Activated naive CD8-positive, alpha-beta T cell treated with anti-CD3 and anti-CD28 coated beads, Interleukin-2, amount 10 ng/mL, durations not matched to agents 7 days and 5 days (primary cell): Measurements from ENCODE around the gene MED12L. TPM values are rescaled to one million over a fixed set of nuclear protein-coding genes. Genes with fewer than 3 reads are reported as not detected.

Experiments used
- ATAC-seq: fragments of 150-1000 bp; cut with Tn5 transposase; one replicate; pipeline ENCODE4 v1.10.0; 2021; ENCODE audit warnings: low read depth, moderate library complexity
- POLR2A ChIA-PET: fragments of 350-600 bp; sonication (Branson Sonifier 250); formaldehyde crosslinking; loops from one replicate; lab custom pipeline; 2021; ENCODE audit warnings: antibody characterized with exemption; lab: Charles Lee
- DNase-seq: peaks from one replicate; pipeline ENCODE4 v3.0.0; 2021
- H3K27ac Mint-ChIP-seq: one replicate; pipeline ENCODE4 v1.8.0; 2022; ENCODE audit warnings: mild to moderate bottlenecking, mixed read lengths
- H3K27me3 Mint-ChIP-seq: one replicate; pipeline ENCODE4 v1.8.0; 2022; ENCODE audit warnings: mild to moderate bottlenecking, moderate library complexity, mixed read lengths
- H3K36me3 Mint-ChIP-seq: one replicate; pipeline ENCODE4 v1.8.0; 2021; ENCODE audit warnings: mild to moderate bottlenecking, mixed read lengths
- H3K4me1 Mint-ChIP-seq: one replicate; pipeline ENCODE4 v1.8.0; 2021; ENCODE audit warnings: mixed read lengths
- H3K4me3 Mint-ChIP-seq: one replicate; pipeline ENCODE4 v1.8.0; 2022; ENCODE audit warnings: mild to moderate bottlenecking, moderate library complexity, mixed read lengths
- H3K9me3 Mint-ChIP-seq: one replicate; pipeline ENCODE4 v1.8.0; 2021; ENCODE audit warnings: mixed read lengths
- total RNA-seq, 2 experiments: library from RNA; stranded (reverse); gene quantifications; one replicate each; pipeline ENCODE4 v1.2.3, GENCODE V29; 2021

Gene MED12L
- total RNA-seq, 2 experiments from 2014 or later: 0.36 to 0.68 TPM

DNA sequence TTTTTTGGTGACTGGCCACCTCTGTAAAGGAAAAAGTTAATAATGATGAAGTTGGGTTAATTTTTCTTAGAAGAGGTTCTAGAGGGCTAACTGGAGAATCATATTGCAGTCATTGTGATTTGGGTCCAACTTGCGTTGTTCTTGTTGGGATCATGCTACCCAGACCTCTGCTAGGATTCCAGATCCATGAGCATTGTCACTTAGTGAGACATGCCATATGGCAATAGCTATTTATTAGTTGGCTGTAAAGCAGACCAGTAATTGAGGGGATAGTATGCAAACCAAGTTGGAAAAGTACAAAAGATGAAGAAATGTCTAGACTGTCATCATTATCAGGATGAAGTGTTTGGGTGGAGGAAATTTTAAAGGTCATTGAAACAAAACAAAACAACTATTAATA is 329.8 kb downstream of the MED12L start:
- no peak for ATAC-seq

DNA sequence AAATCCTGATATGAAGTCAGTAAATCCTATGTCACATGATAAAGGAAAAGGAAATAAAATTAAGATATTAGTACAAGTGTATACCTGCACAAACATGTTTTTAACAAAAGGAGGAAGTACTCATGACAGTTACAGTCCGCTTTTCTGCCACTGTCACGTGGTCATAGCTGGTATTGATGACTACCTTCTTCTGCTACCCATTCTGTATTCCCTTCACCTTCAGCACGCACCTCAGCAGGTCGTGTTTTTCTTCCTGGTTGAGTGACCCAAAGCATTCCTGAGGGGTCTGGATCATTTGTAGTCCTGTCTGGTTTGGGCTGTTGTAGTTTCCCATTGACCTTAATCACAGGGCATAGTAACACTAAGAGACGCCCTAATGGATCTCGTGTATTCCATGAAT is 334.3 kb downstream of the MED12L start:
- no peaks in the 10 kb centered on the region for H3K9me3 Mint-ChIP-seq
- no peak for ATAC-seq
- DNase-seq: no peak
- peaks cover 3% of the 10 kb centered on the region for H3K27me3 Mint-ChIP-seq
- no peaks in the 10 kb centered on the region for H3K36me3 Mint-ChIP-seq
- POLR2A ChIA-PET: no interaction called here
- no peak overlapping the region for H3K27ac Mint-ChIP-seq
- H3K4me3 Mint-ChIP-seq: no peak overlapping the region
- H3K4me1 Mint-ChIP-seq: peaks cover 3% of the 10 kb centered on the region

More for the DNA sequence above, 329.8 kb downstream of the MED12L start:
- no peak overlapping the region for H3K27ac Mint-ChIP-seq
- H3K36me3 Mint-ChIP-seq: no peaks in the 10 kb centered on the region
- H3K9me3 Mint-ChIP-seq: no peaks in the 10 kb centered on the region
- no peak for DNase-seq
- peaks cover 3% of the 10 kb centered on the region for H3K27me3 Mint-ChIP-seq
- H3K4me3 Mint-ChIP-seq: no peak overlapping the region
- POLR2A ChIA-PET: no interaction called here
- H3K4me1 Mint-ChIP-seq: no peaks in the 10 kb centered on the region

DNA sequence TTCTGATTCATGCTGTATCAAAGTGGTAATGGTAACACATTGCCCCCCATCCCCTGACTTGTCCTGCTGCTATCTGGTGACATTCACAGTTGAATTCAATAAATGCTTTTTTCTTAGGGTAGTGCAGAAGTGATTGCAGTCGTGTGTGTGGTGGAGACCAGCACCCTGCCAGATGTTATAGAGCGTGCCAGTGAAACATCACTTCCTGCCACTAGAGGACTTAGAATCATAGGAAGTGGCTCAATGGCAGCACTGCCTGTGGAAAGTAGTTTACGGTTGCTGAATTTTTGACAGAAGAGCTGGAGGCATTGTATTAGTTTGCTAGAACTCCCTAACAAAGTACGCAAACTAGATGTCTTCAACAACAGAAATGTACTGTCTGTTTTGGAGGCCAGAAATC is 336.5 kb downstream of the MED12L start:
- Mint-ChIP-seq H3K27ac (no peak overlapping the region), H3K9me3 (no peaks in the 10 kb centered on the region), H3K4me1 (peaks cover 8% of the 10 kb centered on the region), H3K36me3 (no peaks in the 10 kb centered on the region), H3K27me3 (no peaks in the 10 kb centered on the region), H3K4me3 (no peak overlapping the region)
- DNase-seq (no peak), ATAC-seq (no peak)
- POLR2A ChIA-PET: no interaction called here

DNA sequence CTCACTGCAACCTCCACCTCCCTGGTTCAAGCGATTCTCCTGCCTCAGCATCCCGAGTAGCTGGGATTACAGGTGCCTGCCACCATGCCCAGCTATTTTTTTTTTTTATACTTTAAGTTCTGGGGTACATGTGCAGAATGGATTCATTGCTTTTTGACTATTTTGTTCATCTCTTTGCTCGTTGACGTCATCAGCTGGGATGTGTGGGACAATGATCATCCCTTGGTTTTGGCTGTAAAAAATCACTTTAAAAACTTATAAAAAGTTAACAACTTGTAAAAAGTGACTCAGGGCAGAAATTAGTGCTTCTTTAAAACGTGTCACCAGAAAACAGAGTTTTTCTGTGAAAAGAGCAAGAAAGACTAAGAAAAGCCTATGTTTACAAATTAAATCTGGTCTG is 337.6 kb downstream of the MED12L start:
- Mint-ChIP-seq H3K27me3 (no peaks in the 10 kb centered on the region), H3K36me3 (no peaks in the 10 kb centered on the region), H3K9me3 (no peaks in the 10 kb centered on the region), H3K4me1 (peaks cover 8% of the 10 kb centered on the region), H3K27ac (no peak overlapping the region), H3K4me3 (no peak overlapping the region)
- DNase-seq: no peak
- POLR2A ChIA-PET: no interaction called here
- ATAC-seq: no peak

DNA sequence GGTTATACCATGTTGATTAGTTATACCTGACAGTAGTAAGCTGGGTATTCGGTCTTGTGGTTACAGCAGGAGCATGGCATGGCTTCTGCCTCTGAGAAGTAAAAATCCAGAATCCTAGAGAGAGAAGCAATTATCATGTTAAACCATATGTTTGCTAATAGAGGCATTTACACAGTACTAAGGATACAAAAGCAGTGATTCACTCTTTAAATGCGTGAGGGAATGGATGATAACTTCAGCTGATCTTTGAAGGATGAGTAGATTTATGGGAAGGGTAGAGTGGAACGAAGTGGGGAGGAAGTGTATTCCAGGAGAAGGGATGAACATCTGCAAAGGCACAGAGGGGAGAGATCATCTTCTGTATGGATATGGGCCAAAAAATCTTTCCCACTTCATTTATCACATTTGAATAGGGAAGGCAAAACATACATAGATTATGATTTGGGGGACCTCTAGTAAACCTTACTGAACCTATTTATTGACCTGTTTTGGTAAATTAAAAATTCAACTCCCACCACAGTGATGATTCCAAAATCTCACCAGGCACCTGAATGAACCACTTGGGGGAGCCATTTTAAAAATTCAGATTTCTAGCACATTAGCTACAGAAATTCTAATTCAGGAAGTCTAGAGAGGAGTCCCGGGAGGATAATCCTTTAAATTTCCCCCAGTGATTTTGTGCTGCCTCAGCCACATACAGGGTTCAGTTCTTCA is 340.3 kb downstream of the MED12L start:
- H3K27me3 Mint-ChIP-seq: no peaks in the 10 kb centered on the region
- DNase-seq (no peak), ATAC-seq (no peak)
- no peak overlapping the region for H3K4me3 Mint-ChIP-seq
- no peaks in the 10 kb centered on the region for H3K9me3 Mint-ChIP-seq
- H3K4me1 Mint-ChIP-seq: peaks cover 8% of the 10 kb centered on the region
- no peaks in the 10 kb centered on the region for H3K36me3 Mint-ChIP-seq
- no peak overlapping the region for H3K27ac Mint-ChIP-seq
- POLR2A ChIA-PET: no interaction called here

DNA sequence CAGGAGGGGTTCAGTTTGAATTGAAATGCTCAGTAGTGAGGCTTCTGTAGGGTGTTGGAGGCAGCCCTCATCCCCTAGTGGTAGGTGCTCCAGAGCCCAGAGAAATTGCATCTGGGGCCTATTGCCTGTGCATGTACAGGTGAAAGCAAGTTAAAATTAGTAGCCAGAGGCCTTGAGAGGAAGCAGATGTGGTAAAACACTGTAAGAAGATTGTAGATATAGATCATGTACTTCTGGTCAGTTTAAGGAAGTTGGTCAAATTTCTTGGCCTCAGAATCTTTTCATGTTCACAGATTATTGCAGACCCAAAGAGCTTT is 340.8 kb downstream of the MED12L start:
- DNase-seq: no peak
- peak; percentile 50 for ATAC-seq

DNA sequence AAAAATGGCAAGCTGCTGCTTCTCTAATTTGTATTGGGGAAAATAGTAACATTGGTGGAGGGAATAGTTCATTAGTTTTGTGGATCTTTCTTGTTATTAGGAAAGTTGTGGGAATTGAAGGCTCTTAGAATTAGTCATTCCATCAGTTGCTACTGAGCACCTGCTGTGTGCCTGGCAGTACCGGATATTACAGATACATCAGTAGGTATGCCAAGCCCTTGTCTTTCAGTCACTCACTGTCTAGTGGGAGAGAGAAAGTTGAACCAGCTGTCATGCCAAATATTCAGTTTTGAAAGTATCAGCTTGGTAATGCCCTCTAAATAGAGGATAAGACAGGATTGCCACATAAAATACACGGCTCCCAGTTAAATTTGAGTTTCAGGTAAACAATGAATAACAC is 342.9 kb downstream of the MED12L start:
- Mint-ChIP-seq H3K27me3 (no peaks in the 10 kb centered on the region), H3K4me3 (no peak overlapping the region), H3K4me1 (peaks cover 4% of the 10 kb centered on the region), H3K36me3 (no peaks in the 10 kb centered on the region), H3K9me3 (no peaks in the 10 kb centered on the region), H3K27ac (no peak overlapping the region)
- DNase-seq (no peak), ATAC-seq (no peak)
- POLR2A ChIA-PET: no interaction called here

More for the DNA sequence above, 340.8 kb downstream of the MED12L start:
- Mint-ChIP-seq H3K27me3 (no peaks in the 10 kb centered on the region), H3K36me3 (no peaks in the 10 kb centered on the region), H3K27ac (no peak overlapping the region), H3K4me1 (peaks cover 8% of the 10 kb centered on the region), H3K9me3 (no peaks in the 10 kb centered on the region), H3K4me3 (no peak overlapping the region)
- POLR2A ChIA-PET: no interaction called here

DNA sequence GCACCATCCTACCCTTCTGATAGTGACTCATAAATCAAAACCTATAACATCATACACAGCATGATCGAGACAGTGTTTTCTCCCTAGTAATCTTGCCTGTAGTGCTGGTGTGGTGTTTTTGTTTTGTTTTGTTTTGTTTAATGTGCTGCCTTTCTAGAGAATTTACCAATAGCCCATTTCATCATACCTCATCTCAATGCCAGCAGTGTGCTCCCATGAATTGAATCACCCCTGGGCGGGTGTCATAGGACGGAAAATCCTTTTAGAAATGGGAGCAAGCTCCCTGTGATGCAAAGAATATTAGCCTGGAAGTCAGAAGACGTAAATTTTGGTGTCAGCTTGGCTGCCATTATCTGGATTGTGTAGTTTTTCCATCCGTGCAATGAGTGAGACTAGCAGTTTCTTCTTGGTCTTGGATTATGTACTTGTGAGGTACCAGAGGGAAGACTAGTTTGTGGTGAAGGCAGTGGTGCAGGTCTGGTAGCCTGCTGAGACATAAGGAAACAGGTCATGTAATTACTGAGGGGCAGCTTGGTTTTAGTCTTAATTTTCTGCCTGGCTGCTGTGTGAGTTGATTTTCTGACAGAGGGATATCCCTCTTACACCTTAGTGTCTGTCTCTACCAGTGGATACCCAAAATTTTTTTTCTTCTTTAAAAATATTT is 345.5 kb downstream of the MED12L start:
- H3K9me3 Mint-ChIP-seq: no peaks in the 10 kb centered on the region
- H3K27me3 Mint-ChIP-seq: no peaks in the 10 kb centered on the region
- no peak for DNase-seq
- POLR2A ChIA-PET: no interaction called here
- no peaks in the 10 kb centered on the region for H3K36me3 Mint-ChIP-seq
- H3K4me3 Mint-ChIP-seq: no peak overlapping the region
- no peak for ATAC-seq
- no peak overlapping the region for H3K27ac Mint-ChIP-seq
- peaks cover 3% of the 10 kb centered on the region for H3K4me1 Mint-ChIP-seq

DNA sequence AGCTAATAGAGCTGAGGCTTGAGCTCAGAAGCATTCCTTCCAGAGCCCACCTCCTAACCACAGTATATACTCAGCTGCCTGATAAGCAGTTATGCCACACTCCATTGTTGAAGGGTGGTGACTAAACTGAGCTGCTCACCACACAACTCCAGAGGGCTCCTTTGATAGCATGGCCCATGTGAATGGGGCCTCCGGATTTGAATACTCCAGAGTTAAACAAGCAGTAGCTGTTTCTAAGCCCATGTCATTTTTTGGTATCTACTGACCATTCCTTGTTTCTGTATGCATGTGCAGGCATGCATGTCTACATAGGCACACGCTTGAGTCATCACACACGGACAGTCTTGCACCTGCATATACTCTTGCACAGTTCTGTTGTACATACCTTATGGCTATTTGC is 346.5 kb downstream of the MED12L start:
- Mint-ChIP-seq H3K36me3 (no peaks in the 10 kb centered on the region), H3K27me3 (no peaks in the 10 kb centered on the region), H3K27ac (no peak overlapping the region), H3K4me3 (no peak overlapping the region), H3K4me1 (no peaks in the 10 kb centered on the region), H3K9me3 (no peaks in the 10 kb centered on the region)
- POLR2A ChIA-PET: no interaction called here
- DNase-seq (no peak), ATAC-seq (no peak)

DNA sequence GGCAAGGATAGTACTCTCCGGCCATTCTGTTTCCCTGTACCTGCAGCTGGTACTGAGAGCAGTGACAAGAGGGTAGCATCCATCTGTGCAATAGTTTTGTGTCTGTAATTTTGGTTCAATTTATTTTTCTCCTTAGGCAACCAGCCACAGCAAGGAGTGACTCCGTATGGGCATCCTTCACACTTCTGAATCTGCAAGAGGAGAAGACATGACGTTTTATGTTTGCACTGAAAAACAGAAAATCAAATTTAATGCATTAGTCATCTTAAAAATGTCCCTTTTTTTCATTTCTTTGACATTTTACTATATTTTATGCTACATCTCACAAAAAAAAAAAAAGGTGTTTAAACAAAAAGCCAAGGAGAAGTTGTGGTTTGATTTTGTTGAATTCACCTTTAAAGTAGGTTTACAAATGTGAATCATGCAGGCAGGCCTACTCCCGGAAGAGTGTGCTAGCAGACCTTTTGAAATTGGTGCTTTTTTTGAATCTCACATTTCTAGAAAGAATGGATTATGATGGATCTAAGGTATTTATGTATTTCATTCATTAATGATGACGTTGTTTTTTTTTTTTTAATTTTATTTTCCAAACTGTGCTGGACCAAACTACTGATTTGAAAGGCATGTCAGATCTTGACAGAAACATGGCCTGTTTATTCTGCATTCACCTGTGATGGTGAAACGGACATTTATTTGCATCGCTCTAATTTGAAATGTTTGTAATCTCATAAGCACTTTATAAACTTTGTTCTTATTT is 347.3 kb downstream of the MED12L start:
- no peaks in the 10 kb centered on the region for H3K4me1 Mint-ChIP-seq
- no peak for ATAC-seq
- H3K27ac Mint-ChIP-seq: no peak overlapping the region
- no peak overlapping the region for H3K4me3 Mint-ChIP-seq
- H3K9me3 Mint-ChIP-seq: no peaks in the 10 kb centered on the region
- no peaks in the 10 kb centered on the region for H3K36me3 Mint-ChIP-seq
- POLR2A ChIA-PET: no interaction called here
- DNase-seq: no peak
- no peaks in the 10 kb centered on the region for H3K27me3 Mint-ChIP-seq

DNA sequence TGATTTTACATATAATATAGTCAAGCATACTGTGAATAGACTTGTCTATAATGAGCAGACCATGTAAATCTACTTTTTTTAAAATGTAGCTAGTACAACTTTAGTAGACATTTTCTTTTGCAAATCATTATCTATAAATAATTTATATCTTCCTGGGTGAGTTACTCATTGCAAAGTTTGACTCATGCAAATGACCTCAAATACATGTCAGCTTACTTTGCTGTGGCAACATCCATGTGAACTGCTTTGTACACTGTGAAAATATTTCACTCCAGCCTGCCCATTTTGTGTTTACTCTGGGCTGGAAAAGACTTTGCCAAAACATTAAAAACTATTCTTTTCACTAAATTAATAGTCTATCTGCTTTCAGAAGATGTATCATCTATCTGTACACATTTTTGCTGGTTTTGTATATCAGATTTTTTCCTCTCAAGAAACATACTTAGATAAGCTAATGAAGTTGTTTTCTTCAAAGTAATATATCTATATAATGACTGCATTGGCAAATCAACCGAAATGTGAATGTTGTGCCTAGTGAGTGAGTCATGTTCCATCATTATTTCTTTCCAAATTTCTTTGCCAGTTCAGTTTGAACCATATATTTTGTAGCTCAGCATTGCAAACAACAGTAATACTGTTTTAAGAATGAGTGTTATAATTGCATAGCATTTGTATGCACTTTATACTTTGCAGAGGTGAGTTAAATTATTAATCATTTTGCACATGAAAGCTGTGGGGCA is 348.9 kb downstream of the MED12L start:
- H3K27ac Mint-ChIP-seq: no peak overlapping the region
- H3K9me3 Mint-ChIP-seq: no peaks in the 10 kb centered on the region
- ATAC-seq (no peak), DNase-seq (no peak)
- H3K4me1 Mint-ChIP-seq: no peaks in the 10 kb centered on the region
- POLR2A ChIA-PET: no interaction called here
- no peak overlapping the region for H3K4me3 Mint-ChIP-seq
- no peaks in the 10 kb centered on the region for H3K27me3 Mint-ChIP-seq
- H3K36me3 Mint-ChIP-seq: no peaks in the 10 kb centered on the region

DNA sequence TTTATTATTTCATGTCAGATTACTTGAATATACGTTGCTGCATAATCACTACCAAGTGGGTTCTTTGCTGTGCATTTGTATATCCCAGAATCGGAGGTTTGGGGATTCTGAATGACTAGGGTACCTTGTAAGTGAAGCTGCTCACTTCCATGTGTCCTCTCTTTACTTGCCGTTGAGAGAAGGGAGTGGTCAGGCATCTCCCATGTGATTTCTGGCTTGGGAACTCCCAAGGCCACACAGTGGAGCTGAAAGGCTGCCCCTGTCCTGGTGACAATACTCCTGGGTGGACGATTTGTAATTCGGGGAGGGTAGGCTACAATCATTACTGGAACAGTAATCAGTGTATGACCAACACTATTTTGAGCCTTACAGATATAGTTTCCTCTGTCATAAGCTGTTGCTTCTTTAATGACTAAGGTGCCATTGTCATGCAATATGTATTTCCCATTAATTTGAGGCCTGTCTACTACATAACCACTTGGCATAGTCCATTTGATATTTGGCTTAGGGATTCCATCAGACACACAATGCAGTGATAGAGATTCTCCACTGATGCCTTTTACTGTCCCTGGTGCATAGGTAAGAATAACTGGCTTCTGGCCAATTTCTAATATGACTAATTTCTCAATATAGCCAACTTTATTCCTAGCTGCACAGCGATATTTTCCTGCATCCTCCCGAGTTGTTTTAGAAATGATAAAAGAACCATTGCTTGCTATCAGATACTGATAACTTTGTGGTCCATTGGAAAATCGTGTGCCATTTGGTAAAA is 351.4 kb downstream of the MED12L start:
- Mint-ChIP-seq H3K27ac (no peak overlapping the region), H3K27me3 (peaks cover 4% of the 10 kb centered on the region), H3K4me1 (no peaks in the 10 kb centered on the region), H3K4me3 (no peak overlapping the region), H3K36me3 (no peaks in the 10 kb centered on the region), H3K9me3 (no peaks in the 10 kb centered on the region)
- POLR2A ChIA-PET: no interaction called here
- DNase-seq (no peak), ATAC-seq (no peak)

DNA sequence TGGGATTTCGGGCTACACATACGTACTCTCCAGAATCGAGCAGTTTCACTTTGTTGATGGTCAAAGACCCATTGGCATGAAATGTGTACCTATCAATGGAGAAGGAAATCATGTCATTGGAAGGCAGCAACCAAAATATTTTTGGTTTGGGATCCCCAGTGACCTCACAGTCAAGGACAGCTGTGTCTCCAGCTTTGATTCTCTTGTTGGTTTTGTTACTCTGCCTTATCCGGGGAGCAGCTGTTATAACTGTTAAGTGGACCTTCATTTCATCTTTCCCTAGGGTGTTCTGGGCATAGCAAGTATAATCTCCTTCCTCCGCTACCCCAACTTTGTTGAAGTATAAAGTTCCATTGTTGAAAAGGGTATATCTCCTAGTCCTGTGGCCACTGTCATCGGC is 352.4 kb downstream of the MED12L start:
- Mint-ChIP-seq H3K9me3 (no peaks in the 10 kb centered on the region), H3K4me1 (no peaks in the 10 kb centered on the region), H3K36me3 (no peaks in the 10 kb centered on the region), H3K4me3 (no peak overlapping the region), H3K27ac (no peak overlapping the region), H3K27me3 (peaks cover 6% of the 10 kb centered on the region)
- POLR2A ChIA-PET: no interaction called here
- no peak for DNase-seq
- no peak for ATAC-seq
